ENCODE results near the gene PGLYRP4. TPM values are rescaled to one million over a fixed set of nuclear protein-coding genes. Genes with fewer than 3 reads are reported as not detected.

Gene PGLYRP4
- total and polyA plus RNA-seq, 11 donors, result not detected

GRCh38 chr1:153357076-153357852, 8.6 kb upstream of the PGLYRP4 start:
- Histone ChIP-seq H3K9me3 (no peaks in the 10 kb centered on the region), H3K27ac (peak overlapping the region in 2 of 12 donors; percentile 37 to 92), H3K4me1 (peaks cover 0 to 35% (median 0%) of the 10 kb centered on the region in 12 donors), H3K4me3 (peak overlapping the region in 1 of 12 donors; percentile 58), H3K36me3 (no peaks in the 10 kb centered on the region), H3K27me3 (no peaks in the 10 kb centered on the region)
- intact Hi-C loops (cut with DNase I), result loop anchor here in 2 of 10 donors (10.0 kb wide), 2 partner anchors 48 to 218 kb away; no protein-coding TSS in a partner anchor
- TF ChIP-seq CTCF (IDR thresholded peaks at IDR 0.05) (no peak), POLR2A (IDR thresholded peaks at IDR 0.05) (peak in 1 of 2 donors; percentile 15)
- ATAC-seq (peak; percentile 27 to 70 (median 42)), DNase-seq (peak; percentile 27 to 84 (median 67))
- 55 to 67% (median 65%) methylated on average over 9 to 10 of the region's 10 CpGs for WGBS, 4 donors

DNA sequence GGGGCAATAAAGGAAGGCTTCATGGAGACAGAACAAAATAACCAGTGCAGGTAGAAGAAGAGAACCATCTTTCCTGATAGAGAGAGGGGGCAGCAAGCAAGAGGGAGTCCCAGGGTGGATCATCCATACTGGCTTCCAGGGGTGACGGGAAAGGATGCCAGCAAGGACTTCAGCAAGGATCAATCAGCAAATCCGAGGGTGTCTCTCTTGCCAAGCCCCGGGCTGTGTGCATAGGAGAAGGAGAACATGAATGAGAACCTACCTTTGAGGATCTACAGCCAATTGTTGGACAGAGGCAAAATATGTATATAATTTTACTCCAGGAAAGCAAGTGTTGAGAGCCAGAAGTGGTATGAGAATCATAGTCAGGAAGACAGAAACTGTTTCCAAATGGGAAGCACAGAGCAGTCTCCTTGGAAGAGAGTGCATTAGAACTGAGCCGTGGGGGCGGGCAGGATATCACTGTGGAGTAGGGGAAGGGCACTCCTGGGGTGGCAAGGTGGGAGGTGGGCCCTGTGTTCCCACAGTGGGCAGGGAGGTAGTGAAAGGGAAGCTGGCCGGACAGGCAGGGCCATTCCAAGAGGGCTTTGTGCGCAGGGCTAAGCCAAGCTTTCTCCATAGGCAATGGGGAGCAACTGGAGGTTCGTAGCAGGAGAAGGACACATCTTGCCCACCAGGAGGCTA, 7.9 kb upstream of the PGLYRP4 start:
- Histone ChIP-seq H3K27ac (peak overlapping the region in 1 of 12 donors; percentile 92), H3K9me3 (no peaks in the 10 kb centered on the region), H3K4me1 (peaks cover 0 to 35% (median 0%) of the 10 kb centered on the region in 12 donors), H3K36me3 (no peaks in the 10 kb centered on the region), H3K27me3 (peaks cover 0 to 6% (median 1%) of the 10 kb centered on the region in 9 donors), H3K4me3 (no peak overlapping the region)
- no peak for ATAC-seq
- DNase-seq, result no peak
- intact Hi-C loops (cut with DNase I), result loop anchor here in 2 of 10 donors (10.0 kb wide), 2 partner anchors 48 to 218 kb away; no protein-coding TSS in a partner anchor
- no peak for TF ChIP-seq POLR2A (IDR thresholded peaks at IDR 0.05)
- no peak for TF ChIP-seq CTCF (IDR thresholded peaks at IDR 0.05)
- 82 to 86% (median 85%) methylated on average over 8 of the region's 8 CpGs for WGBS, 4 donors

DNA sequence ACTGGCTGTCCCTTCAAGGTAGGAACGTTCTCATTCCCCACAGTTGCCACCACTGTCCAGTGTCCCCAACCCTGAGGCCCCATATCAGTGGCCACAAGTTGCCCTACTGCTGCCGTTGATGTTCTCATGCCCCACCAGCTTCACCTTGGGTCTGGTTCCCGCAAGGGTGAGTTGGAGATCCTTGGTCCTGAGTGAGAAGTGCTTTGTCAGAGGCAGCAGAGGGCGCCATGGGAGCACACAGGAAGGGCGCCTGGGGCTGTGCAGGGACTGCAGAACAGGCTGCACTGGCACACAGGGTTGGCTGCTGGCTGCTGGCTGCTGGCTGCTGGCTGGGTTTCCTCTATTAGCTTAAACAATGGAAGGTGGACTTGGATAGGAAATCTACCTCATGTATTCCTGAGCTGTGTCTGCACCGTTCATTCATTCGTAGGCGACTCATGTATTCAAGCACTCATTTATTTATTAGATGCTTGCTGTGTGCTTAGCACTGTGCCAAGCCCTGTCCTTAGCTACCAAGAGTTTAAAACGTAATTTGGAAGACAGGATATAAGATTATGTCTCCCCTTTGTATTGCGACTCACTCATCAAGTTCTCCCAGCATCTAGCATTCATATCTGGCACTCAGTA, 6.9 kb upstream of the PGLYRP4 start:
- peaks cover 0 to 27% (median 0%) of the 10 kb centered on the region in 12 donors for H3K4me1 ChIP-seq
- peaks cover 0 to 16% (median 3%) of the 10 kb centered on the region in 9 donors for H3K27me3 ChIP-seq
- H3K27ac ChIP-seq, result no peak overlapping the region
- TF ChIP-seq CTCF (IDR thresholded peaks at IDR 0.05), result peak in 9 of 12 donors; percentile 10 to 46 (median 32)
- TF ChIP-seq POLR2A (IDR thresholded peaks at IDR 0.05), result no peak
- ATAC-seq (peak; percentile 39 to 78 (median 67)), DNase-seq (peak in 4 of 5 donors; percentile 58 to 86 (median 70))
- intact Hi-C loops (cut with DNase I), result loop anchor here in 3 of 10 donors (1.0 to 10.0 kb wide), 3 partner anchors 49 to 219 kb away; no protein-coding TSS in a partner anchor
- no peaks in the 10 kb centered on the region for H3K36me3 ChIP-seq
- H3K9me3 ChIP-seq, result no peaks in the 10 kb centered on the region
- no peak overlapping the region for H3K4me3 ChIP-seq
- 44 to 53% (median 47%) methylated on average over 10 of the region's 10 CpGs for WGBS, 4 donors

Data from heart left ventricle (tissue), 16 donors.